ENCODE measurements around the gene GIGYF2.
"Not testable (repeated sequence)": the region's sequence is repeated elsewhere in the genome, so short reads cannot be mapped to it uniquely, and the experiment has no call there.

GIGYF2 gene

DNA sequence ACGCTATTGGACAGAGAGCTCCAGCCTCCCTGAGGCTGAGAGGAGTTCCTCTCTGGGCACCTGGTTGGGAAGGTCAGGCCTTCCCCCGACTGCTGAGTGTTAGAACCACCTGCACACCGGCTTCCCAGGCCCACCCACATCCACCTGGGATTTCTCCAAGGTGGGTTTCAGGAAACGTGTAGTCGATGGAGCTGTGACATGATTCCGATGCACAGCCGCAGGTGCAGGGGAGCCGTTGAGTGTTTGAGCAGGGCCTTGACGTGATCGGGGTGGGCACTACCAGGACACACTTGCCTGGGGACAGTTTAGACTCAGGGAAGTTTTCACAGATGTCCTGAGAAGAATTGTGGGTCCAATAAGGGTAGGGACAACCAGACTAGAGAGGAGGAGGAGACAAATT is 21.8 kb upstream of the GIGYF2 start:
- Histone ChIP-seq H2AFZ (ENCODE audit: low read length) (no peak overlapping the region), H3K9me3 (replicated peaks; ENCODE audit: insufficient read depth, low read length) (no peaks in the 10 kb centered on the region), H3K27ac (ENCODE audit: low read length) (no peak overlapping the region), H3K4me2 (ENCODE audit: low read depth, low read length) (no peak overlapping the region), H3K9ac (ENCODE audit: low read length) (no peak overlapping the region), H3F3A (ENCODE audit: insufficient read depth, low read length) (no peaks in the 10 kb centered on the region), H3K4me1 (ENCODE audit: low read length) (no peaks in the 10 kb centered on the region), H3K27me3 (replicated peaks; ENCODE audit: insufficient read depth, low read length) (no peaks in the 10 kb centered on the region), H3K36me3 (replicated peaks; ENCODE audit: insufficient read depth, low read length) (no peaks in the 10 kb centered on the region), H3K79me2 (ENCODE audit: low read length) (no peaks in the 10 kb centered on the region), H3K4me3 (ENCODE audit: low read length) (no peak overlapping the region), H3K9me2 (replicated peaks; ENCODE audit: insufficient read depth, low read length) (no peaks in the 10 kb centered on the region), H4K20me1 (ENCODE audit: insufficient read depth, low read length) (no peaks in the 10 kb centered on the region)
- DNase-seq, result no peak
- TF ChIP-seq EZH2phosphoT487 (IDR thresholded peaks at IDR 0.05; ENCODE audit: low read length), result no peak
- TF ChIP-seq EZH2 (optimal IDR thresholded peaks at IDR 0.05; ENCODE audit: low read depth, low read length), result no peak

DNA sequence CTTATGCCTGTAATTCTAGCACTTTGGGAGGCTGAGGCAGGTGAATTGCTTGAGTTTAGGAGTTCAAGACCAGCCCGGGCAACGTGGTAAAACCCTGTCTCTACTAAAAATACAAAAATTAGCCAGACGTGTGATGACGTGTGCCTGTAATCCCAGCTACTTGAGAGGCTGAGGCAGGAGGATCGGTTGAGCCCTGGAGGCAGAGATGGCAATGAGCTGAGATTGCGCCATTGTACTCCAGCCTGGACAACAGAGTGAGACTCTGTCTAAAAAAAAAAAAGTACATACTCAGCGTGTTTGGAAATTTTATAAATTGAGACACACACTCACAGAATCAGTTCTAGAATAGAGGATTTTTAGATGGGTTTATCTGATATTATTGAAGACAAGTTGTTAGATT is 17.1 kb upstream of the GIGYF2 start:
- Histone ChIP-seq H3K79me2 (ENCODE audit: low read length) (no peaks in the 10 kb centered on the region), H3K4me3 (ENCODE audit: low read length) (no peak overlapping the region), H2AFZ (ENCODE audit: low read length) (no peak overlapping the region), H4K20me1 (ENCODE audit: insufficient read depth, low read length) (no peaks in the 10 kb centered on the region), H3K27me3 (replicated peaks; ENCODE audit: insufficient read depth, low read length) (no peaks in the 10 kb centered on the region), H3K9ac (ENCODE audit: low read length) (no peak overlapping the region), H3K9me2 (replicated peaks; ENCODE audit: insufficient read depth, low read length) (no peaks in the 10 kb centered on the region), H3K27ac (ENCODE audit: low read length) (no peak overlapping the region), H3K36me3 (replicated peaks; ENCODE audit: insufficient read depth, low read length) (no peaks in the 10 kb centered on the region), H3K9me3 (replicated peaks; ENCODE audit: insufficient read depth, low read length) (no peaks in the 10 kb centered on the region), H3K4me1 (ENCODE audit: low read length) (no peaks in the 10 kb centered on the region), H3K4me2 (ENCODE audit: low read depth, low read length) (no peak overlapping the region), H3F3A (ENCODE audit: insufficient read depth, low read length) (no peaks in the 10 kb centered on the region)
- DNase-seq, result no peak
- TF ChIP-seq EZH2 (optimal IDR thresholded peaks at IDR 0.05; ENCODE audit: low read depth, low read length) (no peak), EZH2phosphoT487 (IDR thresholded peaks at IDR 0.05; ENCODE audit: low read length) (no peak)
- TF ChIP-seq, protein P1, sequence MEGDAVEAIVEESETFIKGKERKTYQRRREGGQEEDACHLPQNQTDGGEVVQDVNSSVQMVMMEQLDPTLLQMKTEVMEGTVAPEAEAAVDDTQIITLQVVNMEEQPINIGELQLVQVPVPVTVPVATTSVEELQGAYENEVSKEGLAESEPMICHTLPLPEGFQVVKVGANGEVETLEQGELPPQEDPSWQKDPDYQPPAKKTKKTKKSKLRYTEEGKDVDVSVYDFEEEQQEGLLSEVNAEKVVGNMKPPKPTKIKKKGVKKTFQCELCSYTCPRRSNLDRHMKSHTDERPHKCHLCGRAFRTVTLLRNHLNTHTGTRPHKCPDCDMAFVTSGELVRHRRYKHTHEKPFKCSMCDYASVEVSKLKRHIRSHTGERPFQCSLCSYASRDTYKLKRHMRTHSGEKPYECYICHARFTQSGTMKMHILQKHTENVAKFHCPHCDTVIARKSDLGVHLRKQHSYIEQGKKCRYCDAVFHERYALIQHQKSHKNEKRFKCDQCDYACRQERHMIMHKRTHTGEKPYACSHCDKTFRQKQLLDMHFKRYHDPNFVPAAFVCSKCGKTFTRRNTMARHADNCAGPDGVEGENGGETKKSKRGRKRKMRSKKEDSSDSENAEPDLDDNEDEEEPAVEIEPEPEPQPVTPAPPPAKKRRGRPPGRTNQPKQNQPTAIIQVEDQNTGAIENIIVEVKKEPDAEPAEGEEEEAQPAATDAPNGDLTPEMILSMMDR (IDR thresholded peaks at IDR 0.05; ENCODE audit: low read length), result no peak

DNA sequence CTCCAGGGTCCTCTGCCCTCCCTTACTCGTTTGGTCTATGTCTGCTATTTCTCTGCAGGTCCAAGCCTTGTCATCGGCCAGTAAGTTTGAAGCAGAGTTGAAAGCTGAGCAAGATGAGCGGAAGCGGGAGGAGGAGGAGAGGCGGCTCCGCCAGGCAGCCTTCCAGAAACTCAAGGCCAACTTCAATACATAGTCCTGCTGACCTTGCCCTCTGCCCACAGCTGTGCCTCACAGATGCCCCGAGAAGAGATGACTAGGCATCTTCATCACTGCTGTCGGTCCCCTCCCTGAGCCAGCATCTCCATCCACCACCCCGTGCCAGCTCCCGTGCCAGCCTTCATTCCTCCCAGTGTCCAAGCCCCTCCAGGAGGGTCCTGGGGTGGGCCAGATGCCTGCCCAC is 15.6 kb upstream of the GIGYF2 start:
- Histone ChIP-seq H3K36me3 (replicated peaks; ENCODE audit: insufficient read depth, low read length) (no peaks in the 10 kb centered on the region), H3K9ac (ENCODE audit: low read length) (no peak overlapping the region), H3F3A (ENCODE audit: insufficient read depth, low read length) (no peaks in the 10 kb centered on the region), H3K27ac (ENCODE audit: low read length) (no peak overlapping the region), H4K20me1 (ENCODE audit: insufficient read depth, low read length) (no peaks in the 10 kb centered on the region), H3K9me2 (replicated peaks; ENCODE audit: insufficient read depth, low read length) (no peaks in the 10 kb centered on the region), H3K4me1 (ENCODE audit: low read length) (no peaks in the 10 kb centered on the region), H3K27me3 (replicated peaks; ENCODE audit: insufficient read depth, low read length) (no peaks in the 10 kb centered on the region), H2AFZ (ENCODE audit: low read length) (no peak overlapping the region), H3K4me2 (ENCODE audit: low read depth, low read length) (no peak overlapping the region), H3K4me3 (ENCODE audit: low read length) (no peak overlapping the region), H3K9me3 (replicated peaks; ENCODE audit: insufficient read depth, low read length) (no peaks in the 10 kb centered on the region), H3K79me2 (ENCODE audit: low read length) (no peaks in the 10 kb centered on the region)
- no peak for TF ChIP-seq EZH2 (optimal IDR thresholded peaks at IDR 0.05; ENCODE audit: low read depth, low read length)
- no peak for TF ChIP-seq EZH2phosphoT487 (IDR thresholded peaks at IDR 0.05; ENCODE audit: low read length)
- TF ChIP-seq, protein P1 (IDR thresholded peaks at IDR 0.05; ENCODE audit: low read length), result no peak
- no peak for DNase-seq

DNA sequence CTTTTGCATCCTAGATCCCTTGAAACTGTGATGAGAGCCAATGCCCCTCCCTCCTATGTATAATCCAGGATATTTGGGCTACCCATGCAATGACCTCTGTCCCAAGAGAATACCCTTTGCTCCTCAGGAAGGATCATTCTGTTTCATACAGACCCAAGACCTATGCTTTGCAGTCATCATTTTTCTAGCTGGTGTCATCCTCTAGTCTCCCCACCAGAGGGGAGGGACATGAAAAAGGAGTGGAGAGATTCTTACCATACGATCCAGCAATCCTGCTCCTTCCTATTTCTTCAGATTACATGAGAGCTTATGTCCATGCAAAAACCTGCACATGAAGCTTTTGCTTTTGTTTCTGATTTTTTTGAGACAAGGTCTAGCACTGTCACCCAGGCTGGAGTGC is 13.8 kb upstream of the GIGYF2 start:
- Histone ChIP-seq H4K20me1 (ENCODE audit: insufficient read depth, low read length) (no peaks in the 10 kb centered on the region), H3K9me2 (replicated peaks; ENCODE audit: insufficient read depth, low read length) (no peaks in the 10 kb centered on the region), H3K36me3 (replicated peaks; ENCODE audit: insufficient read depth, low read length) (no peaks in the 10 kb centered on the region), H3K9ac (ENCODE audit: low read length) (no peak overlapping the region), H3K4me3 (ENCODE audit: low read length) (no peak overlapping the region), H3K27me3 (replicated peaks; ENCODE audit: insufficient read depth, low read length) (no peaks in the 10 kb centered on the region), H3K4me2 (ENCODE audit: low read depth, low read length) (no peak overlapping the region), H3F3A (ENCODE audit: insufficient read depth, low read length) (no peaks in the 10 kb centered on the region), H2AFZ (ENCODE audit: low read length) (no peak overlapping the region), H3K9me3 (replicated peaks; ENCODE audit: insufficient read depth, low read length) (no peaks in the 10 kb centered on the region), H3K4me1 (ENCODE audit: low read length) (no peaks in the 10 kb centered on the region), H3K79me2 (ENCODE audit: low read length) (no peaks in the 10 kb centered on the region), H3K27ac (ENCODE audit: low read length) (no peak overlapping the region)
- DNase-seq, result no peak
- TF ChIP-seq EZH2 (optimal IDR thresholded peaks at IDR 0.05; ENCODE audit: low read depth, low read length) (no peak), EZH2phosphoT487 (IDR thresholded peaks at IDR 0.05; ENCODE audit: low read length) (no peak)
- TF ChIP-seq, protein P1 (IDR thresholded peaks at IDR 0.05; ENCODE audit: low read length), result no peak

DNA sequence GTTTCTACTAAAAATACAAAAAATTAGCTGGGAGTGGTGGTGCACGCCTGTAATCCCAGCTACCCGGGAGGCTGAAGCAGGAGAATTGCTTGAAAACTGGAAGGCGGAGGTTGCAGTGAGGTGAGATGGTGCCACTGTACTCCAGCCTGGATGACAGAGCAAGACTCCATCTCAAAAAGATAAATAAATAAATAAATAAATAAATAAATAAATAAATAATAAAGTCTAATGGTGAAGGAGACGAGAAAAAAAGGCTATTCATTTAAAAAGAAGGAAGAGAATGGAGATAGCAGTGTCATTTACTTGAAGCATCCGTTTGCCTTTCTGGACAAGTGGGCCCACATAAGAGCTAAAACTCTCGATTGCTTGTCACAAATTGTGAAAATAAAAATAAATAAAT is 11.7 kb upstream of the GIGYF2 start:
- not testable (repeated sequence) for H3F3A ChIP-seq (ENCODE audit: insufficient read depth, low read length); H3K27ac ChIP-seq (ENCODE audit: low read length); H3K4me3 ChIP-seq (ENCODE audit: low read length); H3K9me2 ChIP-seq (replicated peaks; ENCODE audit: insufficient read depth, low read length); H3K79me2 ChIP-seq (ENCODE audit: low read length); H3K9ac ChIP-seq (ENCODE audit: low read length); H3K4me2 ChIP-seq (ENCODE audit: low read depth, low read length); H3K36me3 ChIP-seq (replicated peaks; ENCODE audit: insufficient read depth, low read length); H4K20me1 ChIP-seq (ENCODE audit: insufficient read depth, low read length); H3K9me3 ChIP-seq (replicated peaks; ENCODE audit: insufficient read depth, low read length); H3K27me3 ChIP-seq (replicated peaks; ENCODE audit: insufficient read depth, low read length); H2AFZ ChIP-seq (ENCODE audit: low read length); H3K4me1 ChIP-seq (ENCODE audit: low read length); DNase-seq
